Immature natural killer cell (primary cell): ENCODE data around the gene PMP22. TPM values are rescaled to one million over a fixed set of nuclear protein-coding genes. Genes with fewer than 3 reads are reported as not detected.
"Not testable (repeated sequence)": the region's sequence is repeated elsewhere in the genome, so short reads cannot be mapped to it uniquely, and the experiment has no call there.

Source experiments
- DNase-seq, 3 donors: peaks; one replicate each; pipeline ENCODE4 v3.0.0; 2022; ENCODE audit warnings: mixed read lengths in 1 of 3
- H3K27ac Mint-ChIP-seq, 6 donors: one replicate each; pipeline ENCODE4 v1.8.0; 2020; ENCODE audit warnings: mixed read lengths in 6 of 6, mild to moderate bottlenecking in 5 of 6, inconsistent platforms in 4 of 6, moderate library complexity in 3 of 6
- H3K27me3 Mint-ChIP-seq, 3 donors: one replicate each; pipeline ENCODE4 v1.8.0; 2020 to 2021; ENCODE audit warnings: low read depth in 3 of 3, mild to moderate bottlenecking in 3 of 3, mixed read lengths in 3 of 3, moderate library complexity in 3 of 3, inconsistent platforms in 1 of 3
- H3K36me3 Mint-ChIP-seq, 3 donors: one replicate each; pipeline ENCODE4 v1.8.0; 2020; ENCODE audit warnings: mixed read lengths in 3 of 3, inconsistent platforms in 2 of 3, mild to moderate bottlenecking in 2 of 3
- H3K4me1 Mint-ChIP-seq, 2 donors: one replicate each; pipeline ENCODE4 v1.8.0; 2020; ENCODE audit warnings: inconsistent platforms in 2 of 2, mild to moderate bottlenecking in 2 of 2, mixed read lengths in 2 of 2, moderate library complexity in 1 of 2
- H3K4me3 Mint-ChIP-seq, 5 donors: one replicate each; pipeline ENCODE4 v1.8.0; 2020; ENCODE audit warnings: mild to moderate bottlenecking in 5 of 5, mixed read lengths in 5 of 5, inconsistent platforms in 3 of 5, moderate library complexity in 3 of 5
- H3K9me3 Mint-ChIP-seq, 6 donors: one replicate each; pipeline ENCODE4 v1.8.0; 2020; ENCODE audit warnings: mild to moderate bottlenecking in 6 of 6, mixed read lengths in 6 of 6, inconsistent platforms in 4 of 6, moderate library complexity in 3 of 6
- polyA plus RNA-seq, 3 donors: library from polyadenylated mRNA; unstranded; fragments of 300-500 nt; fragmentation: Illumina TruSeq; gene quantifications; one replicate each; pipeline ENCODE4 v1.2.3, GENCODE V29; 2021

PMP22 gene
- polyA plus RNA-seq, 3 donors from 2014 or later, result 0.38 TPM; not detected in 2

GRCh38 chr17:15236281-15237105, 28.6 kb downstream of the PMP22 start:
- Mint-ChIP-seq H3K4me1 (peaks cover 2 to 8% of the 10 kb centered on the region in 2 donors), H3K9me3 (no peaks in the 10 kb centered on the region), H3K4me3 (no peak overlapping the region), H3K36me3 (no peaks in the 10 kb centered on the region), H3K27me3 (peaks cover 5 to 12% (median 5%) of the 10 kb centered on the region in 3 donors), H3K27ac (no peak overlapping the region)
- DNase-seq, result no peak

GRCh38 chr17:15233971-15234370, 31.2 kb downstream of the PMP22 start:
- H3K9me3 Mint-ChIP-seq, result no peaks in the 10 kb centered on the region
- no peaks in the 10 kb centered on the region for H3K36me3 Mint-ChIP-seq
- H3K27me3 Mint-ChIP-seq, result peaks cover 4 to 5% (median 5%) of the 10 kb centered on the region in 3 donors
- H3K4me3 Mint-ChIP-seq, result no peak overlapping the region
- H3K4me1 Mint-ChIP-seq, result peaks cover 2 to 8% of the 10 kb centered on the region in 2 donors
- no peak for DNase-seq
- H3K27ac Mint-ChIP-seq, result no peak overlapping the region

DNA sequence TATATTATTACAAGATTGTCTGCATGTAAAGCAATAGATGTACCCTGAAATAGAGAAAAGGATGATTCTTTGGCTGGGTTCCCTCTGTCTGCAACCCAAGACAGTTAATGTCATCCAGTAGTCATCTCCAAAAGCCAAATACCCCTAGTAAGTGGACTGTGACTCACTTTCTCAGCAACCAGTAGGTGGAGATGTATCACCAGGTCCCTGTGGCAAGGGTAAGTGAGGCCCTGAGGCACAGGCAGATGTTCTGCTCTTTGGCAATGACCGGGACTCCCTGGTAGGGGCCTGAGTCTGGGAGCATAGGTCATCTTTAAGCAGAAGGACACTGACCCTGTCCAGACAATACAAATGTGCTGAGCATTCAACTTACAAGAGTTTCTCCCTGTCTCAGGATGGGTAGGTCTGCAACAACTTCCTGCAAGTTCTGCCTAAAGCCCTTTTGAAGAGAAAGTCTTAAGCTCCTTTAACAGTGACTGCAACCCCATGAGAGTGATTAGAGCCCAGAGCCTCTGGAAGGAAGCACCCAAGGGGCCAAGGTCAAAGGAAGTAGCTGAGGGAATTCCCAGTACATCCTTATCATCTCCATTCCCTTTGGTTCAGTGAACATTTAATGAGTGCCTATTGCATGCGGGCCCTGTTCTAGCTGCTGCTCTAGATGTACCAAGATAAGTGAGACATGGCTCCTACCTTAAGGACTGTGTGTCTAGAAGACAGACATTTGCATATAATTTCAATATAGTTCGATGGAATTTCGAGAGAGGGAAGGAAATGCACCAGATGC, 31.9 kb downstream of the PMP22 start:
- H3K4me1 Mint-ChIP-seq, result peaks cover 2 to 8% of the 10 kb centered on the region in 2 donors
- H3K36me3 Mint-ChIP-seq, result no peaks in the 10 kb centered on the region
- H3K27me3 Mint-ChIP-seq, result peaks cover 3 to 5% (median 5%) of the 10 kb centered on the region in 3 donors
- no peak overlapping the region for H3K27ac Mint-ChIP-seq
- H3K9me3 Mint-ChIP-seq, result no peaks in the 10 kb centered on the region
- no peak for DNase-seq
- no peak overlapping the region for H3K4me3 Mint-ChIP-seq

DNA sequence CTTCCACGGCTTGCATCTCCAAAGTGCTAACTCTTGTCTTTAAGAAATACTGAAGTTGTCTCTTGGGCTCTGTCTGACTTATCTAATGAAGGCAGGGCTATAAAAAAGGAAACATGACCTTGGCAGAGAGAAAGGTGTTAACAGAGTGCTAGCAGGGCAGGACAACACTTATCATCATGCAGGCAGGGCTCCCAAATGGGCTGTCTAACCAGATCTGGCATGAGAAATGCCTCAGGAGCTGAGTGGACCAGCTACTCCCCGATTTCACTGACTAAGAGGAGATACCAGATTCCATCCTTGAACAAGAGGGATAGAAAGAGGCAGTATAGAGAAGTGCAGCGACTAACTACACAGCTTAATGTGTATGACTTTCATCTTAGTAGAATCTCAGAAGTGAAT, 32.6 kb downstream of the PMP22 start:
- Mint-ChIP-seq H3K4me1 (peaks cover 2 to 8% of the 10 kb centered on the region in 2 donors), H3K9me3 (no peaks in the 10 kb centered on the region), H3K36me3 (no peaks in the 10 kb centered on the region), H3K4me3 (no peak overlapping the region), H3K27ac (no peak overlapping the region), H3K27me3 (peaks cover 3 to 5% (median 5%) of the 10 kb centered on the region in 3 donors)
- no peak for DNase-seq

- Mint-ChIP-seq H3K27ac (no peak overlapping the region), H3K4me3 (no peak overlapping the region), H3K4me1 (peaks cover 2 to 8% of the 10 kb centered on the region in 2 donors), H3K36me3 (no peaks in the 10 kb centered on the region), H3K27me3 (peaks cover 3 to 5% (median 4%) of the 10 kb centered on the region in 3 donors), H3K9me3 (no peaks in the 10 kb centered on the region)
- DNase-seq, result no peak
Observed at GRCh38 chr17:15231851-15232516, 33.1 kb downstream of the PMP22 start.

DNA sequence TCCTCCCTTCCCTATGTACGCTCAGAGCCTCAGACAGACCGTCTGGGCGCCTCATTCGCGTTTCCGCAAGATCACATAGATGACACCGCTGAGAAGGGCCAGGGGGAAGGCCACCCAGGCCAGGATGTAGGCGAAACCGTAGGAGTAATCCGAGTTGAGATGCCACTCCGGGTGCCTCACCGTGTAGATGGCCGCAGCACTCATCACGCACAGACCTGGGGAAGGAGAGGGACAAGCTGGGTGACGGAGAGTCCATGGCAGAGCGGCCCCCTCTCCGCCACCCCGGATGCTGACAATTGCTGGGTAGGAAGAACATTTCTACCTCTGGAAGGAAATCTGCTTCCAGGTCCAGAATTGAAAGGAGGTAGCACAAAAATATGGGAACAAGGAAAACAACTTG, 34.3 kb downstream of the PMP22 start:
- Mint-ChIP-seq H3K4me3 (no peak overlapping the region), H3K27ac (no peak overlapping the region), H3K4me1 (peaks cover 0 to under 1% of the 10 kb centered on the region in 2 donors), H3K36me3 (no peaks in the 10 kb centered on the region), H3K9me3 (no peaks in the 10 kb centered on the region), H3K27me3 (peaks cover 2 to 5% (median 3%) of the 10 kb centered on the region in 3 donors)
- DNase-seq, result no peak

- H3K4me3 Mint-ChIP-seq, H3K36me3 Mint-ChIP-seq, DNase-seq, H3K4me1 Mint-ChIP-seq, H3K9me3 Mint-ChIP-seq, H3K27ac Mint-ChIP-seq, H3K27me3 Mint-ChIP-seq: not testable (repeated sequence)
Observed at GRCh38 chr17:15221827-15222226, 43.3 kb downstream of the PMP22 start.

- Mint-ChIP-seq H3K27ac (no peak overlapping the region), H3K4me1 (no peaks in the 10 kb centered on the region), H3K9me3 (no peaks in the 10 kb centered on the region), H3K4me3 (no peak overlapping the region), H3K27me3 (peaks cover 0 to 7% (median 2%) of the 10 kb centered on the region in 3 donors), H3K36me3 (no peaks in the 10 kb centered on the region)
- DNase-seq, result no peak
Observed at GRCh38 chr17:15220785-15221184, 44.3 kb downstream of the PMP22 start.

- DNase-seq, result no peak
- peaks cover 2 to 4% (median 3%) of the 10 kb centered on the region in 3 donors for H3K27me3 Mint-ChIP-seq
- no peaks in the 10 kb centered on the region for H3K9me3 Mint-ChIP-seq
- no peak overlapping the region for H3K27ac Mint-ChIP-seq
- no peak overlapping the region for H3K4me3 Mint-ChIP-seq
- H3K4me1 Mint-ChIP-seq, result no peaks in the 10 kb centered on the region
- H3K36me3 Mint-ChIP-seq, result no peaks in the 10 kb centered on the region
Observed at GRCh38 chr17:15216481-15216880, 48.6 kb downstream of the PMP22 start.

- Mint-ChIP-seq H3K4me1 (no peaks in the 10 kb centered on the region), H3K36me3 (no peaks in the 10 kb centered on the region), H3K27me3 (peaks cover 2 to 6% (median 4%) of the 10 kb centered on the region in 3 donors), H3K9me3 (no peaks in the 10 kb centered on the region), H3K4me3 (no peak overlapping the region), H3K27ac (no peak overlapping the region)
- no peak for DNase-seq
Observed at GRCh38 chr17:15213381-15214087, 51.6 kb downstream of the PMP22 start.

DNA sequence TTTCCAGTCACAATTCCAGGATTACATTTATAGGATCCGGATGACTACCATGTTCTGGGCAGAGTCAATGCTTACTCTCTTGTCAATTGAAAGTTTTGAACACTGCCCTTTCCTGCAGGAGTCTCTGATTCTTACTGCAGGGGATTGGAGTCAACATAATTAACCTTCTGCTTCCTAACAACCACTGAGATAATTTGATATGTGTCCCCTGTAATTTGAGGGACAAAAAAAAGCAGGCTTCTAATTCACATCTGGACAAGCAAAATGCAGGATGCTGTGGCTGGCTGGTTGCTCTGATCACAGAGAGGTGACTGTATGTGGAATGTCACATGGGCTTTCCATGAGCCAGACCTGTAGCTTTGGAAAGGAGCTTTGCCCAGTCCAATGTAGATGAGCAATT, 54.9 kb downstream of the PMP22 start:
- H3K27ac Mint-ChIP-seq, result no peak overlapping the region
- H3K4me1 Mint-ChIP-seq, result no peaks in the 10 kb centered on the region
- no peaks in the 10 kb centered on the region for H3K9me3 Mint-ChIP-seq
- peaks cover 4 to 11% (median 4%) of the 10 kb centered on the region in 3 donors for H3K27me3 Mint-ChIP-seq
- no peak for DNase-seq
- H3K4me3 Mint-ChIP-seq, result no peak overlapping the region
- no peaks in the 10 kb centered on the region for H3K36me3 Mint-ChIP-seq

GRCh38 chr17:15203062-15203461, 62.1 kb downstream of the PMP22 start:
- peaks cover 4 to 21% (median 7%) of the 10 kb centered on the region in 6 donors for H3K9me3 Mint-ChIP-seq
- not testable (repeated sequence) for H3K27ac Mint-ChIP-seq, H3K27me3 Mint-ChIP-seq, H3K4me3 Mint-ChIP-seq, DNase-seq, H3K4me1 Mint-ChIP-seq, H3K36me3 Mint-ChIP-seq

DNA sequence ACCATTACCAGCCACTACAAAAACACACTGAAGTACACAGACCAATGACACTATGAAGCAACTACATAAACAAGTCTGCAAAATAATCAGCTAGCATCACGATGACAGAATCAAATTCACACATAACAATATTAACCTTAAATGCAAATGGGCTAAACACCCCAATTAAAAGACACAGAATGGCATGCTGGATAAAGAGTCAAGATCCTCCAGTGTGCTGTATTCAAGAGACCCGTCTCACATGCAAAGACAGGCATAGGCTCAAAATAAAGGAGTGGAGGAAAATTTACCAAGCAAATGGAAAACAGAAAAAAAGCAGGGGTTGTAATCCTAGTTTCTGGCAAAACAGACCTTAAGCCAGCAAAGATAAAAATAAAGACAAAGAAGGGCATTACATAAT, 64.6 kb downstream of the PMP22 start:
- not testable (repeated sequence) for DNase-seq, H3K4me1 Mint-ChIP-seq, H3K4me3 Mint-ChIP-seq, H3K36me3 Mint-ChIP-seq, H3K27ac Mint-ChIP-seq
- Mint-ChIP-seq H3K27me3 (peaks cover 6 to 11% (median 10%) of the 10 kb centered on the region in 3 donors), H3K9me3 (peaks cover 6 to 29% (median 7%) of the 10 kb centered on the region in 6 donors)
